Amygdala (tissue), 56 donors: ENCODE measurements around the gene THBS4.

Experiments used
- DNase-seq, 56 donors: peaks; one replicate each; lab custom pipeline; 2025; lab: John Stamatoyannopoulos, UW

THBS4 gene

GRCh38 chr5:80072103-80073073, 37.2 kb downstream of the THBS4 start:
- DNase-seq: peak in 3 of 56 donors; percentile 16 to 58 (median 29)

GRCh38 chr5:80076131-80077050, 41.2 kb downstream of the THBS4 start:
- DNase-seq: no peak

- no peak for DNase-seq
Measured at GRCh38 chr5:80077051-80077714, 42.0 kb downstream of the THBS4 start.

GRCh38 chr5:80078921-80079320, 43.8 kb downstream of the THBS4 start:
- DNase-seq: no peak

GRCh38 chr5:80082281-80082680, 47.1 kb downstream of the THBS4 start:
- DNase-seq: peak in 2 of 56 donors; percentile 12 to 36

- DNase-seq: peak in 54 of 56 donors; percentile 4 to 79 (median 55)
Measured at GRCh38 chr5:80082731-80083100, 47.6 kb downstream of the THBS4 start.

- DNase-seq: peak in 24 of 56 donors; percentile 5 to 53 (median 27)
Measured at GRCh38 chr5:80083101-80083890, 48.1 kb downstream of the THBS4 start.

- no peak for DNase-seq
Measured at GRCh38 chr5:80090884-80091166, 55.7 kb downstream of the THBS4 start.

GRCh38 chr5:80091792-80092192, 56.6 kb downstream of the THBS4 start:
- DNase-seq: peak in 13 of 56 donors; percentile 5 to 45 (median 18)

GRCh38 chr5:80092486-80093107, 57.4 kb downstream of the THBS4 start:
- DNase-seq: no peak

- no peak for DNase-seq
Measured at GRCh38 chr5:80093796-80094195, 58.6 kb downstream of the THBS4 start.

- DNase-seq: no peak
Measured at GRCh38 chr5:80094236-80094738, 59.1 kb downstream of the THBS4 start.

- DNase-seq: no peak
Measured at GRCh38 chr5:80097451-80097850, 62.3 kb downstream of the THBS4 start.

GRCh38 chr5:80101993-80102392, 66.8 kb downstream of the THBS4 start:
- DNase-seq: no peak

- DNase-seq: no peak
Measured at GRCh38 chr5:80103371-80103770, 68.2 kb downstream of the THBS4 start.

- DNase-seq: no peak
Measured at GRCh38 chr5:80105698-80106439, 70.7 kb downstream of the THBS4 start.

- no peak for DNase-seq
Measured at GRCh38 chr5:80106916-80107315, 71.8 kb downstream of the THBS4 start.

- DNase-seq: peak in 38 of 56 donors; percentile 6 to 70 (median 21)
Measured at GRCh38 chr5:80109646-80110478, 74.7 kb downstream of the THBS4 start.
